ENCODE data around the gene NEURL1. TPM values are rescaled to one million over a fixed set of nuclear protein-coding genes. Genes with fewer than 3 reads are reported as not detected.

The NEURL1 gene
- total RNA-seq, 2 donors from 2014 or later, result 0.50 to 1.1 TPM

DNA sequence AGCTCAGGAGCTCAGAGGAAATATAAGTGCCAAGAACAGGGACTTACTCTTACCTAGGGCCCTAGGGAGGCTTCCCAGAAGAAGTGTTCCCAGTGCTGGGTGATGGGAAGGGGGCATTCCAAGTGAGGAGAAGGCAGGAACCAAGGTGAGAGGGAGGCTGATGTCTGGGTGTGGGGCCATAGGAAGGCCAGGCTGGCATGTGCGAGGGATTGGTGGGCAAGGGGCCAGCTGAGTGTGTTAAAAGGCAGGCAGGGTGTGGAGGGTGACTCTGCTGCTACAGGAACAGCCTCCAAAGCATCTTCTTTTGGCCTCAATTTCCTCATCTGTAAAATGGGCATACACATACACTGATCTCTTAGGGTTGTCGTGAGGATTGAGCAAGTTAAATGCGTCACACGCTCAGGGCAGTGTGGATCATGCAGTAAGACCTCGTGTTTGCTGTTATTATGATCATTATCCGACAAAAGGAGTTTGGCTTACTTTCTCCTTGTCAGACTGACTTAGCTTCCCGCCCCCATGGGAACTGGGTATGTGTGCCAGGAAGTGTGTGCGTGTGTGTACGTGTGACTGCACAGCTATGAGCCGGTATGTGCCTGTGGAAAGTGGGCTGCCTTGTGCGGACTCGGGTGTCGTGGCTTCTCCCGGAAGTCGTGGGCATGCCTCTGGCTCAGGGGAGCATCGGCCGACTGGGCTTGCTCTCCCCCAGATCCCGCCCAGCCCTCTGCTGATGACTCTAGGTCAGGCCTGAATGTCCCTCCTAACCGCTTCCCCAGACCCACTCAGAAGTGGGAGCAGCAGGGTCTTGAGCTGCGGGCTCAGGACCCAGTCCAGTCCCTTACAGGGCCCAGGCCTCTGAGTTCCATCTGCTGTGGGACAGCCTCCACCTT is 59.6 kb downstream of the NEURL1 start:
- DNase-seq (no peak), ATAC-seq (no peak)
- peaks cover 36% of the 10 kb centered on the region for H3K27me3 Mint-ChIP-seq
- H3K4me1 Mint-ChIP-seq, result peaks cover 16% of the 10 kb centered on the region
- peak overlapping the region; percentile 43 for H3K27ac Mint-ChIP-seq
- no peaks in the 10 kb centered on the region for H3K9me3 ChIP-seq (ENCODE audit: control insufficient read depth, low read length, poor library complexity, severe bottlenecking)
- no peak overlapping the region for H3K4me3 Mint-ChIP-seq
- peaks cover 8% of the 10 kb centered on the region for H3K36me3 Mint-ChIP-seq (ENCODE audit: low read depth)

GRCh38 chr10:103553743-103554487 is 60.4 kb downstream of the NEURL1 start:
- Mint-ChIP-seq H3K27me3 (peaks cover 44% of the 10 kb centered on the region), H3K36me3 (ENCODE audit: low read depth) (peaks cover 10% of the 10 kb centered on the region), H3K27ac (no peak overlapping the region), H3K4me1 (peaks cover 16% of the 10 kb centered on the region), H3K4me3 (peak overlapping the region; percentile 91)
- DNase-seq (no peak), ATAC-seq (no peak)
- H3K9me3 ChIP-seq (ENCODE audit: control insufficient read depth, low read length, poor library complexity, severe bottlenecking), result no peaks in the 10 kb centered on the region

GRCh38 chr10:103554488-103555324 is 61.2 kb downstream of the NEURL1 start:
- Mint-ChIP-seq H3K4me3 (peak overlapping the region; percentile 91), H3K27me3 (peaks cover 52% of the 10 kb centered on the region), H3K27ac (no peak overlapping the region), H3K4me1 (peaks cover 16% of the 10 kb centered on the region), H3K36me3 (ENCODE audit: low read depth) (peaks cover 10% of the 10 kb centered on the region)
- no peak for DNase-seq
- no peaks in the 10 kb centered on the region for H3K9me3 ChIP-seq (ENCODE audit: control insufficient read depth, low read length, poor library complexity, severe bottlenecking)
- peak; percentile 60 for ATAC-seq

DNA sequence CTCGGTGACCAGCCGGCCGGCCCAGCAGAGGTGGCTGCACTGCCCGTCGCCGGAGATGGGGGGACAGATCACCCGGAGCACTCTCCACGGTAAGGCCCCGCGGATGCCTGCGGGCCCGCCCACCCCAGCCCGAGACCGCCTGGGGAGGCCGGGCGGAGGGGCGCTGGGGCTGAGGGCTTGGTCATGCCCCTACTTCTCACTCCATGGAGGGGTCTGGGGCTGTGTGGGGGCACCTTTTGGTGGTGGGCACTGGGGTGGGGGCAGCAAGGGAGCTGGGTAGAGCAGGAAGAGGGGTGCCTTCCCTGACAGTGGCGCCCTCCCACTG is 61.8 kb downstream of the NEURL1 start:
- H3K4me1 Mint-ChIP-seq, result peaks cover 16% of the 10 kb centered on the region
- no peak overlapping the region for H3K27ac Mint-ChIP-seq
- DNase-seq (no peak), ATAC-seq (no peak)
- H3K9me3 ChIP-seq (ENCODE audit: control insufficient read depth, low read length, poor library complexity, severe bottlenecking), result no peaks in the 10 kb centered on the region
- peak overlapping the region; percentile 56 for H3K4me3 Mint-ChIP-seq
- H3K27me3 Mint-ChIP-seq, result peaks cover 57% of the 10 kb centered on the region
- H3K36me3 Mint-ChIP-seq (ENCODE audit: low read depth), result peaks cover 10% of the 10 kb centered on the region

DNA sequence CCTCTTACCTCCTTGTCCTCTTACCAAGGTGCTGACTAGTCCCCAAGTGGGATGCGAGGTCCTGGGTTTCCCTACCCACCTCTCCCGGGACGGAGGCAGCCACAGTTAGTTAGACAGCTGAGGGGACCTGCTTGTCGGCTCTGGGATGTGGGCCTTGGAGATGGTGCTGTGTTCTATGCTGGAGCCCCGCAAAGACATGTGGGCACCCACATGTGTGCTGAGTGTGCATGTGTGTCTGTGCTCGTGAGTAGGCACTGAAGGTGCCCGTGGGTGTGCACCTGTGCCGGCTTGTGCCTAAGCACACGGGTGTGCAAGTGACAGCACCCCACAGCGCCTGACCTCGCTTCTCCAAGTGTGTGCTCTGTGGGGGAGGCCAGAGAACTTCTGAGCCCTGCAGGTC is 62.2 kb downstream of the NEURL1 start:
- Mint-ChIP-seq H3K4me3 (peak overlapping the region; percentile 56), H3K27me3 (peaks cover 58% of the 10 kb centered on the region), H3K4me1 (peaks cover 16% of the 10 kb centered on the region), H3K36me3 (ENCODE audit: low read depth) (peaks cover 10% of the 10 kb centered on the region), H3K27ac (no peak overlapping the region)
- ATAC-seq, result no peak
- no peaks in the 10 kb centered on the region for H3K9me3 ChIP-seq (ENCODE audit: control insufficient read depth, low read length, poor library complexity, severe bottlenecking)
- no peak for DNase-seq

DNA sequence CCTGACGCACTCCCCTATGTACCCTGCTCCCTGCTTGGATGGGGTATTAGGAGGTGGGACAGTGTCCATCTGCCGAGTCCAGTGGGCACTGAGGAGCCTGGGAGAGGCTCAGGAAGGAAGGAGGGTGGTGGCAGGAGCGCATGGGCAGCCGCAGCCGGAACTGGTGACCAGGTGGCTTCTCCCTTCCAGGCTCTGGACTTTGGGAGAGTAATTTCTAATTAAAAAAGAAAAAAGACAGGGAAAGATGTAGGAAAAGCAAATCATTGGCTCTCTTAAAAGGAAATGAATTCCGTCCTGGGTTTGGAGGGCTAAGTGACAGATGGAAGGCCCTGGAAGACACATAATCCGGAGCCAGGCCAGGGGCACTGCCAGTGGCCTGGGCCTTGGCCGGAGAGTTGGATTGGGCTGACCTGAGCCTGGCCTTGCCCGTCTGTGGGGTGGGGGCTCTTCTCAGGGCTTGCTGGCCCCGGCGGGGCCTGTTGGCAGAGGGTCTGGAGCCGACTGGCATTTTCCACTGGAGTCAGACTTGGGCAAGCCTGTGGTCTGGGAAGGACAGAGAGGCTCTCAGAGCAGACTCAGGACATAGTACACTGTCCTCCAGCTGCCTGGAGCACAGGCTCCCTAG is 63.0 kb downstream of the NEURL1 start:
- no peaks in the 10 kb centered on the region for H3K9me3 ChIP-seq (ENCODE audit: control insufficient read depth, low read length, poor library complexity, severe bottlenecking)
- H3K27ac Mint-ChIP-seq, result no peak overlapping the region
- H3K36me3 Mint-ChIP-seq (ENCODE audit: low read depth), result peaks cover 10% of the 10 kb centered on the region
- peaks cover 16% of the 10 kb centered on the region for H3K4me1 Mint-ChIP-seq
- DNase-seq (no peak), ATAC-seq (no peak)
- peaks cover 58% of the 10 kb centered on the region for H3K27me3 Mint-ChIP-seq
- H3K4me3 Mint-ChIP-seq, result peak overlapping the region; percentile 56

DNA sequence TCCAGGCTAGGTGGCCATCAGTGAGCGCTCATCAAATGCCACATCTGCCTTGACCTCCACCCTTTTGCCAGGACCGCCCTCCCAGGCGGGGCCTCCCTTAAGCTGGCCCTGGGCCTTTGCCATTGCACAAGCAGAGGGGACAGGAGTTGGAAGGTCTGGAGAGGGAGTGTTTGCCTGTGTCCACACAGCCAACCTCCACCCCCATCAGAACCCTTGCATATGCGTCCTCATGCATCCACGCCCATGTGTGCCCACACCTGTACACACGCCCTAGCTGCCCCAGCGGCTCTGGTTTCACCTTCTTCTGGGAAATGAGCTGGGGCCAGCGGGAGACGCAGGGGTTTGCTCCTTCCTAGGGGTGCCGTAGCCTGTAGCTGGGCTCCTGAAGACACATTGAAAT is 64.0 kb downstream of the NEURL1 start:
- Mint-ChIP-seq H3K4me3 (no peak overlapping the region), H3K4me1 (peaks cover 14% of the 10 kb centered on the region), H3K36me3 (ENCODE audit: low read depth) (peaks cover 8% of the 10 kb centered on the region), H3K27ac (no peak overlapping the region), H3K27me3 (peaks cover 55% of the 10 kb centered on the region)
- DNase-seq (no peak), ATAC-seq (no peak)
- H3K9me3 ChIP-seq (ENCODE audit: control insufficient read depth, low read length, poor library complexity, severe bottlenecking), result no peaks in the 10 kb centered on the region

DNA sequence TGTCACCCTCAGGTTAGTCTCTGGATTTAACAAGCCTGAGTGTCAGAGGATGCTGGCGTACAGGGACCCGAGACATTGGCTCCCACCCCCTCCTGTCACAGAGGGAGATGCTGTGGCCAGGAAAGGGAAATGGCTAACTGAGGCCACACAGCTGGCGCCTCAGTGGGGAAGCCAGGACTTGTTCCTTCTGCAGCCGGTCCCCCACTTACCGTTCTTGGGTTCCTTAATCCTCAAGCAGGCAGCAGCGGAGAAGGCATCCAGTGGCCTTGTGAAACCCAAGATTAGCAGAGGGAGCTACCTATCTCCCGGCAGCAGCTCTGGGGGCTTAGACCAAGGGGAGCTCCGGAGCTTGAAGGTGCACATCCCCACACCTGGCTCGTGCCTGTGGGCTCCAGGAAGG is 65.4 kb downstream of the NEURL1 start:
- H3K27me3 Mint-ChIP-seq, result peaks cover 57% of the 10 kb centered on the region
- DNase-seq (no peak), ATAC-seq (no peak)
- H3K36me3 Mint-ChIP-seq (ENCODE audit: low read depth), result peaks cover 8% of the 10 kb centered on the region
- peaks cover 10% of the 10 kb centered on the region for H3K4me1 Mint-ChIP-seq
- H3K4me3 Mint-ChIP-seq, result no peak overlapping the region
- no peaks in the 10 kb centered on the region for H3K9me3 ChIP-seq (ENCODE audit: control insufficient read depth, low read length, poor library complexity, severe bottlenecking)
- H3K27ac Mint-ChIP-seq, result no peak overlapping the region

- Mint-ChIP-seq H3K36me3 (ENCODE audit: low read depth) (peaks cover 4% of the 10 kb centered on the region), H3K4me3 (no peak overlapping the region)
These were observed 66.3 kb downstream of the NEURL1 start for GRCh38 chr10:103559776-103560175.

GRCh38 chr10:103560886-103561285 is 67.4 kb downstream of the NEURL1 start:
- peaks cover 46% of the 10 kb centered on the region for H3K27me3 Mint-ChIP-seq
- no peak overlapping the region for H3K4me3 Mint-ChIP-seq
- H3K4me1 Mint-ChIP-seq, result no peaks in the 10 kb centered on the region
- H3K27ac Mint-ChIP-seq, result no peak overlapping the region
- H3K9me3 ChIP-seq (ENCODE audit: control insufficient read depth, low read length, poor library complexity, severe bottlenecking), result no peaks in the 10 kb centered on the region
- peaks cover 4% of the 10 kb centered on the region for H3K36me3 Mint-ChIP-seq (ENCODE audit: low read depth)
- ATAC-seq, result no peak
- no peak for DNase-seq

More at GRCh38 chr10:103559776-103560175, 66.3 kb downstream of the NEURL1 start:
- no peak for ATAC-seq
- DNase-seq, result no peak
- H3K4me1 Mint-ChIP-seq, result peaks cover 2% of the 10 kb centered on the region
- peaks cover 48% of the 10 kb centered on the region for H3K27me3 Mint-ChIP-seq
- H3K27ac Mint-ChIP-seq, result no peak overlapping the region
- H3K9me3 ChIP-seq (ENCODE audit: control insufficient read depth, low read length, poor library complexity, severe bottlenecking), result no peaks in the 10 kb centered on the region

DNA sequence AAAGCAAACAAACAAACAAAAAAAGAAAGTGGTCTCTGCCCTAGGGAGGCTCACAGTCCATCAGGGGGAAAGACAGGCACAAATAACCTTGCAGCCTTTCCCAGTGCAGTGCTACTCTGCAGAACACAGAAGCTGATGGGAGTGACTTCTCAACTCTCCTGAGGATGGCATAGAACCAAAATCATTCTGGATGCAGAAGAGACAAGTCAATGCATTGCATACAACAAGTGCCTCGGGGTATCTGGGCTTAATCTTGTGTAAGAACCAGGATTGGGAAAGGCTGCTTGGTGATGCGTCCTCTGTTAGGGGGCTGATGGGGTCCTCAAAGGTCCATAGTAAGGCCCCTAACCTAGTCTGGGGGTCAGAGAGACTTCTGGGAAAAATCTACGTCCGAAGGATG is 68.9 kb downstream of the NEURL1 start:
- no peaks in the 10 kb centered on the region for H3K9me3 ChIP-seq (ENCODE audit: control insufficient read depth, low read length, poor library complexity, severe bottlenecking)
- ATAC-seq (no peak), DNase-seq (no peak)
- no peaks in the 10 kb centered on the region for H3K4me1 Mint-ChIP-seq
- no peak overlapping the region for H3K4me3 Mint-ChIP-seq
- peaks cover 4% of the 10 kb centered on the region for H3K36me3 Mint-ChIP-seq (ENCODE audit: low read depth)
- no peak overlapping the region for H3K27ac Mint-ChIP-seq
- H3K27me3 Mint-ChIP-seq, result peaks cover 32% of the 10 kb centered on the region

DNA sequence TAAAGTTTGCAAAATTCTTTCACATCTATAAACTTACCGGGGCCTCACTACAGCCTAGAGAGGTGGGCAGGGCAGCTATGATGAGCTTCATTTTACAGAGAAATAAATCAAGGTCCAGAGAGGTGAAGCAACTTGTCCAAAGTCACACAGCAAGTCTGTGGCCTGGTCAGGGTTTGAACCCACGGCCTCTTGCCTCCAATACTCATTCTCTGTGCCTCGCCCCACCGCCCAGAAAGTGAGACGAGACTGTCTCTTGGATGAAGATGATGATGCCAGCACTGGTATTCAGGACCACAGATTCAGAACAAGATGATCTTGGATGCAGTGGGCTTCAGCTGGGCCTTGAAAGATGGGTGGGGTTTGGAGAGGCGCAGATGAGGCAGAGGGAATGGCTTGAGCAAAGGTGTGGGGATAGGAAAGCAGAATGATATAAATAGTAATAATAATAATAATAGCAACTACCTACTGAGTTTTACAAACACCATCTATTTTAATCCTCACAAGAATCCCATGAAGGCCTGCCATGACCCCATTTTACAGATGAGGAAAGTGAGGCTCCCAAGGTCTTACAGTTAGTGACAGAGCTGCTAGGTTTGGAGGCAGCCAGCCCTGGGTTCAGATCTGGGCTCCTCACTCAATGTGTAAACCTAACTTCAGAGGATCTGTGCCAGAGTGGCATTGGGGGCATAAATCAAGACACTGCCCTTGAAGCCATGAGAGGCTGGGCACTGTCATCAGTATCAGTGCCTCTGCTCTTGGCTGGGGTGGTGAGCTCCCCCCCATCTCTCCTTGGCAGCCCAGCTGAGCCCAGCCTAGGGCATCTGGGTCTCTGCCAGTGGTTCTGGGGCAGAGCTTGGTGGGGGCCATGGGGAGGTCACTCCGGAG is 70.0 kb downstream of the NEURL1 start:
- Mint-ChIP-seq H3K4me3 (no peak overlapping the region), H3K27ac (no peak overlapping the region), H3K27me3 (peaks cover 32% of the 10 kb centered on the region), H3K4me1 (no peaks in the 10 kb centered on the region), H3K36me3 (ENCODE audit: low read depth) (no peaks in the 10 kb centered on the region)
- DNase-seq, result no peak
- no peaks in the 10 kb centered on the region for H3K9me3 ChIP-seq (ENCODE audit: control insufficient read depth, low read length, poor library complexity, severe bottlenecking)
- ATAC-seq, result no peak
